Measurements from ENCODE around the gene GPRC5C. TPM values are rescaled to one million over a fixed set of nuclear protein-coding genes. Genes with fewer than 3 reads are reported as not detected.

Gene GPRC5C
- total RNA-seq, 4 donors from 2014 or later: 62.5 to 263 (median 174) TPM

GRCh38 chr17:74465378-74466110 lies 33.7 kb downstream of the GPRC5C start:
- WGBS, 2 donors (ENCODE audit: low coverage in 1 of 2): 80 to 93% methylated on average over 4 to 8 of the region's 8 CpGs
- Histone ChIP-seq H3K4me1 (peaks cover 0 to 4% (median 1%) of the 10 kb centered on the region in 4 donors), H3K36me3 (no peaks in the 10 kb centered on the region), H3K9me3 (no peaks in the 10 kb centered on the region), H3K4me3 (no peak overlapping the region), H3K27ac (peak overlapping the region; percentile 48 to 71 (median 64)), H3K27me3 (peaks cover 18% of the 10 kb centered on the region)
- TF ChIP-seq POLR2AphosphoS5 (IDR thresholded peaks at IDR 0.05) (no peak), EP300 (IDR thresholded peaks at IDR 0.05; ENCODE audit: low read depth) (no peak), POLR2A (IDR thresholded peaks at IDR 0.05) (no peak)
- intact Hi-C loops (cut with DNase I; ENCODE audit: low total_unique reads): no loop called here
- in situ Hi-C loops (cut with MboI; ENCODE audit: low pct_ligation_motif_present in 1 of 4, low pct_unique_long_range_greater_than_20kb in 1 of 4, low sequenced_read_pairs in 3 of 4): no loop called here
- DNase-seq: no peak

DNA sequence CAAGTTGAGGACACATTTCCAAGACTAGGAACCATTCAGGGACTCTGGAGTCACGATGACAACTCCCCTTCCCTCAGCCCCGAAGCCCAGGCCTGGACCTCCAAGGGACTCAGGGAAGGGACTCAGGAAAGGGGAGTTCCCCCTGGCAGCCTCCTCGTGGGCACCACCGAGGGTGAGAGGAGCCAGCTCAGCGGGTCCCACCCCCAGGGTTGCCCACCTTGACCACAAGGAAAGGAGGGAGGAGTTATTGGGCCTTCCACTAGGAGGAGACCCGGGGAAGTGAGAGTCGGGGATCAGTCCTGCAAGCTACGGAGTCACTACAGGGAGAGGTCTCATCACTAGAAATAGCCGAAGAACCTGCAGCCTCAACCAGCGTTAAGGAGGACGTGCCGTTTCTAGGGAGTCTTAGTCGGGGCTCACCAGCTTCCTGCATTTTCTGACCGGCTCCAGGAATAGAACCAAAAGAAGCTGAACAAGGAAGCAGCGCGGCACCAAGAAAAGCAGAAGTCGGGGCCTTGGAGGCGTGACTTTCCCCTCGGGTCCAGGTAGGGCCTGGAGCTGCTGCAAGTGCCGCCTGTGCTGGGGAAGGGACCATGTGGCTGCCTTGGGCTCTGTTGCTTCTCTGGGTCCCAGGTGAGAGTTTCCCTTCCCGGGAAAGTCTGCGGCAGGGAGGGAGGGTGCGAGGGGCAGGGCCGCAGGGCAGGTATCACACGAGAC lies 34.4 kb downstream of the GPRC5C start, which contains the start of gene CD300A:
CD300A (plus strand) TSS at position 524 of the 717 bp plus-strand sequence; CDS start at position 594, 70 bp downstream.
- Histone ChIP-seq H3K27me3 (peaks cover 18% of the 10 kb centered on the region), H3K36me3 (no peaks in the 10 kb centered on the region), H3K4me1 (peaks cover 0 to 4% (median 1%) of the 10 kb centered on the region in 4 donors), H3K27ac (peak within 1 kb of the TSS; percentile 48 to 71 (median 64)), H3K4me3 (peak within 1 kb of the TSS in 2 of 4 donors; percentile 24 to 34), H3K9me3 (no peaks in the 10 kb centered on the region)
- intact Hi-C loops (cut with DNase I; ENCODE audit: low total_unique reads) (no loop called here), in situ Hi-C loops (cut with MboI; ENCODE audit: low pct_ligation_motif_present in 1 of 4, low pct_unique_long_range_greater_than_20kb in 1 of 4, low sequenced_read_pairs in 3 of 4) (no loop called here)
- DNase-seq: no peak
- WGBS, 2 donors (ENCODE audit: low coverage in 1 of 2): 40 to 52% methylated on average over 1 to 25 of the region's 25 CpGs
- TF ChIP-seq EP300 (IDR thresholded peaks at IDR 0.05; ENCODE audit: low read depth): no peak
- TF ChIP-seq, protein P1, sequence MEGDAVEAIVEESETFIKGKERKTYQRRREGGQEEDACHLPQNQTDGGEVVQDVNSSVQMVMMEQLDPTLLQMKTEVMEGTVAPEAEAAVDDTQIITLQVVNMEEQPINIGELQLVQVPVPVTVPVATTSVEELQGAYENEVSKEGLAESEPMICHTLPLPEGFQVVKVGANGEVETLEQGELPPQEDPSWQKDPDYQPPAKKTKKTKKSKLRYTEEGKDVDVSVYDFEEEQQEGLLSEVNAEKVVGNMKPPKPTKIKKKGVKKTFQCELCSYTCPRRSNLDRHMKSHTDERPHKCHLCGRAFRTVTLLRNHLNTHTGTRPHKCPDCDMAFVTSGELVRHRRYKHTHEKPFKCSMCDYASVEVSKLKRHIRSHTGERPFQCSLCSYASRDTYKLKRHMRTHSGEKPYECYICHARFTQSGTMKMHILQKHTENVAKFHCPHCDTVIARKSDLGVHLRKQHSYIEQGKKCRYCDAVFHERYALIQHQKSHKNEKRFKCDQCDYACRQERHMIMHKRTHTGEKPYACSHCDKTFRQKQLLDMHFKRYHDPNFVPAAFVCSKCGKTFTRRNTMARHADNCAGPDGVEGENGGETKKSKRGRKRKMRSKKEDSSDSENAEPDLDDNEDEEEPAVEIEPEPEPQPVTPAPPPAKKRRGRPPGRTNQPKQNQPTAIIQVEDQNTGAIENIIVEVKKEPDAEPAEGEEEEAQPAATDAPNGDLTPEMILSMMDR (IDR thresholded peaks at IDR 0.05): no peak
- TF ChIP-seq POLR2A (IDR thresholded peaks at IDR 0.05): peak; percentile 16
- TF ChIP-seq POLR2AphosphoS5 (IDR thresholded peaks at IDR 0.05): peak in 2 of 3 donors; percentile 27 to 36

DNA sequence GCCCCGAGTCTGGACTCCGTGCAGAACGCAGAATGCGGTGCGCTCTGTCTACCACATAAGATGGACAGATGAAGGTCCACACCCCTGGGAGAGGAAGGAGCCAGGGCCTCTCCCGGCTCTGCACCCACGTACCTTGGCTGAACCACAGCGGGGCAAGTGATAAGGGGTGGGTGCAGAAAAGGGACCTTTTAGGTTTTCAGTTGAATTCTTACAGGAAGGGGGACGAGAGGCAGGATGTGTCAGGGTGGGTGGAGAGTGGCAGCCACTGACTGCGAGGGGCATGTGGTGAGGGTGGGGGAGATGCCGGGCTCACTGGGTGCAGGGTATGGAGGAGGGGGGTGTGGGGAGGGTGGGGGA lies 34.9 kb downstream of the GPRC5C start:
- Histone ChIP-seq H3K27me3 (peaks cover 18% of the 10 kb centered on the region), H3K4me1 (peaks cover 0 to 4% (median 1%) of the 10 kb centered on the region in 4 donors), H3K27ac (peak overlapping the region; percentile 48 to 71 (median 64)), H3K9me3 (no peaks in the 10 kb centered on the region), H3K4me3 (peak overlapping the region in 2 of 4 donors; percentile 24 to 34), H3K36me3 (no peaks in the 10 kb centered on the region)
- no peak for DNase-seq
- in situ Hi-C loops (cut with MboI; ENCODE audit: low pct_ligation_motif_present in 1 of 4, low pct_unique_long_range_greater_than_20kb in 1 of 4, low sequenced_read_pairs in 3 of 4): no loop called here
- TF ChIP-seq, protein P1 (IDR thresholded peaks at IDR 0.05): no peak
- TF ChIP-seq POLR2A (IDR thresholded peaks at IDR 0.05): no peak
- no peak for TF ChIP-seq EP300 (IDR thresholded peaks at IDR 0.05; ENCODE audit: low read depth)
- TF ChIP-seq POLR2AphosphoS5 (IDR thresholded peaks at IDR 0.05): no peak
- 27 to 46% methylated on average over 3 to 10 of the region's 11 CpGs for WGBS, 2 donors (ENCODE audit: low coverage in 1 of 2)
- intact Hi-C loops (cut with DNase I; ENCODE audit: low total_unique reads): no loop called here

GRCh38 chr17:74467221-74467951 lies 35.5 kb downstream of the GPRC5C start:
- peak; percentile 53 for DNase-seq
- H3K27ac ChIP-seq: peak overlapping the region; percentile 48 to 71 (median 64)
- H3K4me3 ChIP-seq: peak overlapping the region in 2 of 4 donors; percentile 24 to 34
- peaks cover 0 to 4% (median 1%) of the 10 kb centered on the region in 4 donors for H3K4me1 ChIP-seq
- no peaks in the 10 kb centered on the region for H3K9me3 ChIP-seq
- no peaks in the 10 kb centered on the region for H3K36me3 ChIP-seq
- TF ChIP-seq POLR2A (IDR thresholded peaks at IDR 0.05) (peak; percentile 12), EP300 (IDR thresholded peaks at IDR 0.05; ENCODE audit: low read depth) (no peak), POLR2AphosphoS5 (IDR thresholded peaks at IDR 0.05) (peak in 2 of 3 donors; percentile 30 to 58)
- TF ChIP-seq, protein P1 (IDR thresholded peaks at IDR 0.05): no peak
- intact Hi-C loops (cut with DNase I; ENCODE audit: low total_unique reads): no loop called here
- H3K27me3 ChIP-seq: peaks cover 18% of the 10 kb centered on the region
- in situ Hi-C loops (cut with MboI; ENCODE audit: low pct_ligation_motif_present in 1 of 4, low pct_unique_long_range_greater_than_20kb in 1 of 4, low sequenced_read_pairs in 3 of 4): no loop called here
- WGBS, 2 donors (ENCODE audit: low coverage in 1 of 2): 53 to 58% methylated on average over 7 to 21 of the region's 21 CpGs

Data from transverse colon (tissue), 4 donors.